Measurements from ENCODE around the gene LSM7.

DNA sequence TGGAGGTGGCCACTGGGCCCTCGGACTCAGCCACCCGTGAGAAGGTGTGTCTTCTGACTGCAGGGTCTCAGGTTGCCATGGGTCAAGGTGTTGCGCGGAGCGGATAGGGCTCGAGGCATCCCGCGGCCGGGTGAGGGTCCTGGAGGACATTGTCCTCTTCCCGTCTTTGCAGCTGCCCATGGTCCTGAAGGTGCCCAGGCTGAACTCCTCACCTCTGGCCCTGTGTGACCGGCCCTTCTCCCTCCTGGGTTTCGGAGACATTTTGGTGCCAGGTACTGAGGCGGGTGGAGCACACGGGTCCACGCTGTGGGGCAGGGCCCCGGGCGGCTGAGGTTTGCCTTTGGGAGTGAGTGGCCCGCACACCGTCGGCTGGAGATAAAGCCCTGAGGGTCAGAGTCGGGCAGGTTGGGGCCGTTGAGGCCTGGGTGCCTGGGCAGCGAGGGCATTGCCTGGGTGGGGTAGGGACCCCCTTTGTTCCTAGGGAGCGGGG is 16.0 kb upstream of the LSM7 start:
- TF ChIP-seq EZH2 (IDR thresholded peaks at IDR 0.05) (no peak), FOXP2 (optimal IDR thresholded peaks at IDR 0.05; ENCODE audit: control extremely low read depth, extremely low read length, insufficient read depth) (no peak), POLR2AphosphoS5 (IDR thresholded peaks at IDR 0.05; ENCODE audit: borderline replicate concordance, low read depth, low read length) (no peak)

Measured in SK-N-MC (cell line).